Loucy (cell line): Measurements from ENCODE around the gene EXOC5.

Experiments used
- H2AFZ ChIP-seq: fragments of 200-600 bp; sonication (generic); 2 replicates; pipeline ENCODE4 v1.6.0; 2016; ENCODE audit warnings: antibody characterized with exemption, mild to moderate bottlenecking, low read length, moderate library complexity
- H3F3A ChIP-seq: fragments of 200-600 bp; 2 replicates; pipeline ENCODE4 v1.6.0; 2016; ENCODE audit warnings: antibody characterized with exemption, low read depth, mild to moderate bottlenecking
- H3K27me3 ChIP-seq: fragments of 200-600 bp; sonication (generic); 2 replicates; pipeline ENCODE4 v1.6.1; 2014; ENCODE audit warnings: low read length, mild to moderate bottlenecking; ENCODE audit not compliant: insufficient read depth, poor library complexity, severe bottlenecking
- H3K36me3 ChIP-seq: fragments of 200-600 bp; sonication (generic); 2 replicates; pipeline ENCODE4 v1.6.1; 2016; ENCODE audit warnings: low read length; ENCODE audit not compliant: insufficient read depth
- H3K4me1 ChIP-seq: fragments of 200-600 bp; sonication (generic); 2 replicates; pipeline ENCODE4 v1.5.1; 2014; ENCODE audit warnings: low read length, mild to moderate bottlenecking; ENCODE audit not compliant: insufficient read depth, poor library complexity, severe bottlenecking
- H3K4me2 ChIP-seq: fragments of 200-600 bp; sonication (generic); 2 replicates; pipeline ENCODE4 v1.6.0; 2014; ENCODE audit warnings: antibody characterized with exemption, low read length, low read depth, mild to moderate bottlenecking; ENCODE audit not compliant: poor library complexity, severe bottlenecking
- H3K4me3 ChIP-seq: fragments of 200-600 bp; sonication (generic); 2 replicates; pipeline ENCODE4 v1.5.1; 2014; ENCODE audit warnings: low read length, mild to moderate bottlenecking, mixed read lengths; ENCODE audit not compliant: poor library complexity, severe bottlenecking
- H3K79me2 ChIP-seq: fragments of 200-600 bp; sonication (generic); 2 replicates; pipeline ENCODE4 v1.6.1; 2014; ENCODE audit warnings: low read length; ENCODE audit not compliant: insufficient read depth
- H3K9ac ChIP-seq: fragments of 200-600 bp; sonication (generic); 2 replicates; pipeline ENCODE4 v1.6.0; 2014; ENCODE audit warnings: mild to moderate bottlenecking, low read depth, low read length, moderate library complexity; ENCODE audit not compliant: poor library complexity, severe bottlenecking
- H3K9me2 ChIP-seq: fragments of 200-600 bp; sonication (generic); replicated peaks from 2 replicates; pipeline ENCODE4 v1.6.1; 2016; ENCODE audit warnings: low read depth, low read length, mixed read lengths
- H3K9me3 ChIP-seq: fragments of 200-600 bp; sonication (generic); 2 replicates; pipeline ENCODE4 v1.6.1; 2014; ENCODE audit warnings: mild to moderate bottlenecking, antibody characterized with exemption, low read length, low read depth; ENCODE audit not compliant: insufficient read depth
- H4K20me1 ChIP-seq: fragments of 200-600 bp; sonication (generic); 2 replicates; pipeline ENCODE4 v1.6.0; 2014; ENCODE audit warnings: antibody characterized with exemption, low read length, mild to moderate bottlenecking; ENCODE audit not compliant: insufficient read depth, poor library complexity, severe bottlenecking
- CTCF ChIP-seq: fragments of 200-600 bp; sonication (generic); conservative IDR thresholded peaks from 2 replicates; pipeline ENCODE4 v1.5.1; 2014; ENCODE audit warnings: mild to moderate bottlenecking, antibody characterized with exemption, low read length
- EZH2phosphoT487 ChIP-seq: fragments of 200-600 bp; IDR thresholded peaks from 2 replicates; pipeline ENCODE4 v1.6.1; 2018; ENCODE audit warnings: antibody characterized with exemption, mild to moderate bottlenecking, moderate library complexity, borderline replicate concordance

EXOC5 gene

GRCh38 chr14:57268161-57269069, at the start of gene EXOC5, which contains the start of gene AP5M1:
EXOC5 (minus strand) TSS chr14:57268905; CDS start chr14:57268648, 257 bp downstream.
AP5M1 (plus strand) TSS chr14:57268971; CDS start chr14:57269315, 344 bp downstream.
- H3F3A ChIP-seq = peaks cover 5% of the 10 kb centered on the region; the same call in 1 of the 2 replicates
- H3K9me2 ChIP-seq = no peaks in the 10 kb centered on the region
- peaks cover 63% of the 10 kb centered on the region for H4K20me1 ChIP-seq
- H2AFZ ChIP-seq = peak within 1 kb of the TSS; percentile 84
- H3K4me3 ChIP-seq = peak within 1 kb of the TSS; percentile 96
- peak within 1 kb of the TSS; percentile 96 for H3K4me2 ChIP-seq
- H3K9me3 ChIP-seq = no peaks in the 10 kb centered on the region
- H3K4me1 ChIP-seq = peaks cover 67% of the 10 kb centered on the region
- H3K27me3 ChIP-seq = no peaks in the 10 kb centered on the region
- H3K79me2 ChIP-seq = peaks cover 89% of the 10 kb centered on the region
- no peaks in the 10 kb centered on the region for H3K36me3 ChIP-seq
- H3K9ac ChIP-seq = peak within 1 kb of the TSS; percentile 89
- no peak for TF ChIP-seq EZH2phosphoT487
- no peak for TF ChIP-seq CTCF

GRCh38 chr14:57317248-57317833, 48.6 kb upstream of the EXOC5 start:
- Histone ChIP-seq H3F3A (no peaks in the 10 kb centered on the region), H3K79me2 (no peaks in the 10 kb centered on the region)
- TF ChIP-seq EZH2phosphoT487 (no peak), CTCF (peak; percentile 91)

GRCh38 chr14:57314396-57315089, 45.8 kb upstream of the EXOC5 start:
- H3K27me3 ChIP-seq = no peaks in the 10 kb centered on the region
- H2AFZ ChIP-seq = no peak overlapping the region
- no peaks in the 10 kb centered on the region for H3K79me2 ChIP-seq

More at GRCh38 chr14:57317248-57317833, 48.6 kb upstream of the EXOC5 start:
- H3K4me1 ChIP-seq = no peaks in the 10 kb centered on the region
- H3K4me3 ChIP-seq = no peak overlapping the region
- H4K20me1 ChIP-seq = no peaks in the 10 kb centered on the region
- H3K9me2 ChIP-seq = no peaks in the 10 kb centered on the region
- no peaks in the 10 kb centered on the region for H3K36me3 ChIP-seq
- H3K4me2 ChIP-seq = no peak overlapping the region
- no peaks in the 10 kb centered on the region for H3K27me3 ChIP-seq
- no peaks in the 10 kb centered on the region for H3K9me3 ChIP-seq
- H3K9ac ChIP-seq = no peak overlapping the region
- no peak overlapping the region; the same call in 1 of the 2 replicates for H2AFZ ChIP-seq

More at GRCh38 chr14:57314396-57315089, 45.8 kb upstream of the EXOC5 start:
- Histone ChIP-seq H3K36me3 (no peaks in the 10 kb centered on the region), H3K4me1 (no peaks in the 10 kb centered on the region), H3K9ac (no peak overlapping the region), H3K4me2 (no peak overlapping the region), H3K9me2 (no peaks in the 10 kb centered on the region), H3F3A (no peaks in the 10 kb centered on the region), H3K9me3 (no peaks in the 10 kb centered on the region), H3K4me3 (no peak overlapping the region), H4K20me1 (no peaks in the 10 kb centered on the region)
- TF ChIP-seq EZH2phosphoT487 (no peak), CTCF (no peak)
